ENCODE data around the gene PRR20G.

The PRR20G gene

DNA sequence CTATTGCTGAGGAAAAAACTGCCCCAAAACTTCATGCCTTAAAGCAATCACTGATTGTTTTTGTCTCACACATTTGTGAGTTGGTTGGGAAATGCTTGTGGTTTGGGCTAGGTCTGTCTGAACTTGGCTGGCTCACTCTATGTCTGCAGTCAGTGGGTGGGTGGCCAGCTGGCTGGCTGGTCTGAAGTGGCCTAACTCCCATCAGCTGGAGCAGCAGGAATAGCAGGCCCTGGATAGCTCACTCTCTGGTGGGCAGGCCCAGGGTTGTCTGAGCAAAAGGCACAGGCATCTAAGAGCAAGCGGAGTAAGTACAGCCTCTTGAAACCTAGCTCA, 37.7 kb upstream of the PRR20G start:
- TF ChIP-seq, protein P1, sequence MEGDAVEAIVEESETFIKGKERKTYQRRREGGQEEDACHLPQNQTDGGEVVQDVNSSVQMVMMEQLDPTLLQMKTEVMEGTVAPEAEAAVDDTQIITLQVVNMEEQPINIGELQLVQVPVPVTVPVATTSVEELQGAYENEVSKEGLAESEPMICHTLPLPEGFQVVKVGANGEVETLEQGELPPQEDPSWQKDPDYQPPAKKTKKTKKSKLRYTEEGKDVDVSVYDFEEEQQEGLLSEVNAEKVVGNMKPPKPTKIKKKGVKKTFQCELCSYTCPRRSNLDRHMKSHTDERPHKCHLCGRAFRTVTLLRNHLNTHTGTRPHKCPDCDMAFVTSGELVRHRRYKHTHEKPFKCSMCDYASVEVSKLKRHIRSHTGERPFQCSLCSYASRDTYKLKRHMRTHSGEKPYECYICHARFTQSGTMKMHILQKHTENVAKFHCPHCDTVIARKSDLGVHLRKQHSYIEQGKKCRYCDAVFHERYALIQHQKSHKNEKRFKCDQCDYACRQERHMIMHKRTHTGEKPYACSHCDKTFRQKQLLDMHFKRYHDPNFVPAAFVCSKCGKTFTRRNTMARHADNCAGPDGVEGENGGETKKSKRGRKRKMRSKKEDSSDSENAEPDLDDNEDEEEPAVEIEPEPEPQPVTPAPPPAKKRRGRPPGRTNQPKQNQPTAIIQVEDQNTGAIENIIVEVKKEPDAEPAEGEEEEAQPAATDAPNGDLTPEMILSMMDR (IDR thresholded peaks at IDR 0.05; ENCODE audit: low read depth, low read length): no peak
- no peak for DNase-seq (ENCODE audit: extremely low read depth, low read depth)

- TF ChIP-seq, protein P1 (IDR thresholded peaks at IDR 0.05; ENCODE audit: low read depth, low read length): no peak
- no peak for DNase-seq (ENCODE audit: extremely low read depth, low read depth)
Measured at GRCh38 chr3:127324913-127325628, 37.2 kb upstream of the PRR20G start.

- TF ChIP-seq, protein P1 (IDR thresholded peaks at IDR 0.05; ENCODE audit: low read depth, low read length): no peak
- DNase-seq (ENCODE audit: extremely low read depth, low read depth): no peak
Measured at GRCh38 chr3:127324076-127324475, 36.2 kb upstream of the PRR20G start.

GRCh38 chr3:127323581-127323980, 35.7 kb upstream of the PRR20G start:
- TF ChIP-seq, protein P1 (IDR thresholded peaks at IDR 0.05; ENCODE audit: low read depth, low read length): no peak
- DNase-seq (ENCODE audit: extremely low read depth, low read depth): no peak

DNA sequence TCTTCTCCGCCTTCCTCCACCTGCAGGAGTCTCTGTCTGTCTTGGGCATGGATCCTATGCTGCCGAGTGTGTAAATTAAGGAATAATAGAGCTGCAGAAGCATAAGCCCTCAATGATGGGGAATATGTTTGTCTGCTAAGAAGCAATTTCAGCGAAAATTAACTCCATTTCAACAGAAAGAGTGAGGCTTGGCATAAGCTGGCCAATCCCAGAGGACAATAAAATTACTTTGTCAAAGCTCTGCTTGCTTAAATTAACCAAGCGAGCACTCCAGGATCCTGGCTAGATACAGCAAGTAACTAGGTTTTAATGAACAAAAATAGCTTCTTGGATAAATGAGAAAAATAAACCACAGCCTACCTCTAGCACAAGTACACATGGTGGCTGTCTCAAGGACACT, 33.5 kb upstream of the PRR20G start:
- no peak for DNase-seq (ENCODE audit: extremely low read depth, low read depth)

GRCh38 chr3:127320529-127321121, 32.8 kb upstream of the PRR20G start:
- DNase-seq (ENCODE audit: extremely low read depth, low read depth): no peak
- TF ChIP-seq, protein P1 (IDR thresholded peaks at IDR 0.05; ENCODE audit: low read depth, low read length): no peak

More for the DNA sequence above, 33.5 kb upstream of the PRR20G start:
- TF ChIP-seq, protein P1 (IDR thresholded peaks at IDR 0.05; ENCODE audit: low read depth, low read length): no peak

DNA sequence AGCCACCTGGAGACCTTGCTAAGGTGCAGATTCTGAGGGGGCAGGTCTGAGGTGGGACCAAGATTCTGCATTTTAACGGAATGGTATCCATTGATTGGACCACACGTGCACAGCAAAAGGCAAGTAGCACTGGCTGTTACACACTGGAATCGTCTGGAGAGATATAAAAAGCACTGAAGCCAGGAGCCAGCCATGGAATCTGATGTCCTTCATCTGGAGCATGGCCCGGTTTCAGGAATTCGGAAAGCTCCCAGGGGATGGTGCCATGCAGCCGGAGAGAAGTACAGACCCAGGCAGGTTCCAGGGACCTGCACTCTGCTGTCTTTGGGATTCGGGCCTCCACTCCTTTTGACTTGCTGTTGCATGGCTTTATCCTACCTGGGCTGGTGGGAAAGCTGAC, 28.8 kb upstream of the PRR20G start:
- TF ChIP-seq, protein P1 (IDR thresholded peaks at IDR 0.05; ENCODE audit: low read depth, low read length): no peak
- DNase-seq (ENCODE audit: extremely low read depth, low read depth): no peak
